GM18873 (cell line): ENCODE data around the gene PAX5.
"Not testable (repeated sequence)": the region's sequence is repeated elsewhere in the genome, so short reads cannot be mapped to it uniquely, and the experiment has no call there.

Experiments used
- ATAC-seq: cut with Tn5 transposase; IDR thresholded peaks from one replicate; pipeline ENCODE4 v1.9.1; 2021; ENCODE audit warnings: mild to moderate bottlenecking, moderate library complexity, moderate number of reproducible peaks; ENCODE audit not compliant: unreplicated experiment, low FRiP score

Gene PAX5

DNA sequence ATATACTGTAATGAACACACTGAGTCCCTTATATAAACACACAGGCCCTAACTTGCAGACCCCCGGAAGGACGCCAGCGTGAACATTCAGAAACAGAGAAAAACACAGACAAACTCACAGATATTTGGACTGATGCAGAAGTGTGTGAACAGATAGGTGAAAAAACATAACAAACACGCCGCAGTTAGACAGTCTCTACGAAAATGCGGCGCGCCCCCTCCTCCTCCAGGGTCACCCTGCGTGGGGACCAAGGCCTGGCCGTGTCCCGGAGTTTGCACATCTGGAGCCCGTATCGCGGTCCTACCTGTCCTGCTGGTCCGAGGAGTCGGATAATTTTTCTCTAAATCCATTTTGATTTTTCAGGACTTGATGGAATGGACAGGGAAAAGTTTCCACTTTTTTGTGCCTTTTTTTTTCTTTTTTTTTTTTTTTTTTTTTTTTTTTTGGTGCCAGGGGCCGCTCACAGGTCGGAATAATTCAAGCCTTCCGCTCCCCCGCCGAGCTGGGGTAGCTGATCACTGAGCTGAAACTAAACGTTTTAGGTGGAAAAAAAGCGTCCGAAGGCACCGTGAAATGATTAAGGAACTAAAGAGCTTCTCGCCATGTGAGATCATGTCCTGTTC, at the start of gene PAX5:
PAX5 (minus strand) TSS at position 587 of the 623 bp plus-strand sequence; CDS start at position 350, 237 bp downstream.
- no peak for ATAC-seq

DNA sequence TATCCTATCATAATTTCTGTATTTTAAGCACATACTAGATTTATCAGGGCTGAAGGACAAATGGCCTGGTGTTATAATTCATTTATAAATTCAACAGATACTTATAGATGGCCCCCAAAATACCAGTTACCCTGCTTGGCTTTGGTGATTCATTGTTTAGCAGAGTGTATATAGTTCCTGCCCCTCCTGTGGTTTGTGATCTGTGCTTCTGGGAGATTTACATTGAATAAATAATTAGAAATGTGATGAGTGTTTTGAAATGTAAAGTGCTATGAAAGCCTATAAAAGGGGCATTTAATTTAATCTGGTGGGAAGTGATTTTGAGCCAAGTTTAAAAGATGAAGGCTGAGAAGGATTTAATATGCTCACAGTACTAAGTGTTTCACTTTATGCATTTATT, 49.6 kb upstream of the PAX5 start:
- ATAC-seq: no peak

DNA sequence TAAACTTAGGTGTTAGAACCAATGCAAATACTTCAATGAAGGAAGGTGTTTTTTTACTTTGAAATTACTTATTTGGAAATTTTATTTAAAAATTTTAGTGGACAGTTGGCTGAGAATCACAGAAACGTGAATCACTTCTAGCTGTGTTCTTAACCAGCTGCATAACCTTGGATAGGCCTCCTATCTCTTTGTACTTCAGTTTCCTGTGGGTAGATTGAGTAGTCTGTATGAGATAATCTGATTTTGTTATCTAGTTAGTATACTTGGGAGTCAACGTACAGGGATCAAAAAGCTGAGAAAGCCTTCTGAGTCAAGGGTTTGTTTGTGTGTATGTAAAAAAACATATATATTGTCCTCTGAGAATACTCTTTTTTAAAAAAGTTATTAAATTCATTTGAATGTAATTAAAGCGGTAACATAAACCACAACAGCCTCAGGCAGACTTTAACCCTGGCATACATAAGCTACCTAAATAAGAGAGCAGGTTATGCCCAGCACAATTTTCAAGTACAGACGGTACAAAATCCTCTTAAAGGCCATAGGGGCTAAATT, 48.2 kb upstream of the PAX5 start:
- no peak for ATAC-seq

DNA sequence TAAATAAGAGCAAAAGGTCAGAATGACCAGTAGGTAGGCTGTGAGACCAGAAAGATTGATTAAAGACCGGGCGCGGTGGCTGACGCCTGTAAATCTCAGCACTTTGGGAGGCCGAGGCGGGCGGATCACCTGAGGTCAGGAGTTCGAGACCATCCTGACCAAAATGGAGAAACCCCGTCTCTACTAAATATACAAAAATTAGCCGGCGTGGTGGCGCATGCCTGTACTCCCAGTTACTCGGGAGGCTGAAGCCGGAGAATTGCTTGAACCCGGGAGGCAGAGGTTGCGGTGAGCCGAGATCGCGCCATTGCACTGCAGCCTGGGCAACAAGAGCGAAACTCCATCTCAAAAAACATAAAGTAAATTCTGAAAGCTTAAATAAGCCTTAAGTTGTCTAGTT, 47.4 kb upstream of the PAX5 start:
- not testable (repeated sequence) for ATAC-seq

DNA sequence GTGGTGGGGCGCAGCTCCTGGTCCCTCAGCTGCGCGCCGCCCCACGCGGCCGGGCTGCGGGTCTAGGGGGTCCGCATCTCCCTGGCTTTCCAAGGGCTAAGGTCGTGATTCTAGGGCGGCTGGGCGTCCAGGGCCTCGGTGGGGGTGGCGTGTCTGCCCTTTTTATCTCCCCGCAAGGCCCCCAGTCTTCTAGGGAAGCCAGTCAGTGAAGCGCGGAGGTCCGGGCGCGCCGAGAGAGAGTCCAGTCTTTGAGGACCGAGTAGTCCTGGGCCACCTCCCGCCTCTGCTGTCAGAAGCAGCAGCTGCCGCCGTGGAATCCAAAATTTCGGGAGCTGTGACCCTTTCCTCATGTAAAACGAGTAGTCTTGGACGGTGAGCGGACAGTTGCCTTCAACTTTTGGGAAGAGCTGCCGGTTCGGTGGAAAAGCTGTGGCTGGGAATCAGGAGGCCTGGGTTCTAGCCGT, 46.1 kb upstream of the PAX5 start:
- ATAC-seq: not testable (repeated sequence)

DNA sequence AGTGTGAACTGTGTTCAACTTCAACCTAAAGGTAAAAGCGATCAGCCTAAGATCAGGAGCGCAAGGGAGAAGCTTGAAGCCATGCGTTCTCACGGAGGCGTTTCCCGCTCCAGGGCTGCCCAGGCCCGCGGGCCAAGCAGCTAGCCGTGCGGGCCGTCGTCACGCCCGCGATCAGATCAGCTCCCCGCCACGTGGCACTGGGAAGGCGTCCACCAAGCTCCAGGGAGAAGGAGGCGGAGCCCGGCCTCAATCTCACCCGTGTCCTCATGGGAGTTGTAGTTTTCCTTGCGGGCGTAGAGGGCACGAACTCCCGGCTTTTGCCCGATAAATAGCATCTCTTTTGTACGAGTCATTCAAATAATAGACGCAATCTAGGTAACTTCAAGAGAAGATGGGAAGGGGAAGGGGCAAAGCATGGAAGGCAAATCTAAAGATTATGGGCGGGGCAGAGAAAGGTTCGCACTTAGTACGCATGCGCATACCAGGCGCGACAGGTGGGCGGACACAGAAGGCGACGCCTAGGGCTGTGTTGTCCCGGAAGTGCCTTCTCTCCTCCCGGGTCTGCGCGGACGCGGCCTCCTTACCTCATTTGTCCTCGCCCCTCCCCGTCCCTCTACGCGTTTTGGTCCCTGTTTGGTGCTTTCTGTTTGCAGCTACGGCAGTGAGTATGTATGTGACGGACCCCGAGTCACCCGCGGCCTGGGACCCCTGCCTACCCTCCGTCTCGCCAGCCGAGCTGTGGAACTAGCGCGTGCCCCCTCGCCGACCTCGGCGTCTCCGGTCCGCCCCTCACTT, 45.5 kb upstream of the PAX5 start:
- ATAC-seq: peak; percentile 51

DNA sequence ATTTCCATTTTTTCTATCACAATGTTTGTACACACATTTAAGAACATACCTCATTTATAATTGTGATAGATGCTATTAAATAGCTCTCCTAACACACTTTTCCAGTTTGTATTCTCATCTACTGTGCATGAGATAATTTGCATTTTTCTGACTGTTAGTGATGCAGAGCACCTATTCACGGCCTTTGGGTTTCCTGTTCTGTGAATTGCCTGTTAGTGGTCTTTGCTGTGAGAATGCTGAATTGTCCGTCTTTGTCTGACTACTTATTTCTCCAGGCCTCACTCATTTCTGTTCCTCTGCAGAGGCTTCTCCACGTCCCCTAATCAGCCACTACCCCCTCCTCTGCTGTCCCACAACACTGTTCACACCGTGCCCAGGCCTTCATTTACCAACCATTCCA, 40.7 kb upstream of the PAX5 start:
- ATAC-seq: not testable (repeated sequence)

DNA sequence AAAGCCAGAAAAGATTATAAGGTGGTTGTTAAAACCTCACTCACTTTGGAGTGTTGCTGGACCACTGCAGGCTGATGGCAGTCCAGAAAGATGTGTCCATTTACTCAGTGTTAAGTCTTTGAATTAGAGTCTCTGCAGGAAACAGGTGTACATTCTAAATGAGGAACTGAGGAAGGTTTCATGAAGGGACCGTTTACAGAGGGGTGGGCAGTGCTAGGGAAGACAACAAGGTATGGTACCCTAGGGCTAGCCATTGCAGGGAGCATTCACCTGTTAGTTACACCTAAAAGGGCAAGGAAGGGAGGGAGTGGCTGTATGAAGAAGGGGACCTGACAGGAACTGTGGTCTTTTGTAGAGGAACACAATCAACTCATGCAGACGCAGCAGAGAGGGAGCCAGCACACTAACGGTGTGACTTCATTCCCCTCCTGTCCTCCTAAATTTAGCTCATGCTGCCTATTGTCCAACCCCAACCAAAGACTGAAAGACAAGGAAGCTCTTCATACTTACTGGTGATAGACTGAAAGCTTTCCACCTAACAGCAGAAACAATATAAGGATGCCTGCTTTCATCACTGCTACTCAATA, 32.2 kb upstream of the PAX5 start:
- no peak for ATAC-seq

DNA sequence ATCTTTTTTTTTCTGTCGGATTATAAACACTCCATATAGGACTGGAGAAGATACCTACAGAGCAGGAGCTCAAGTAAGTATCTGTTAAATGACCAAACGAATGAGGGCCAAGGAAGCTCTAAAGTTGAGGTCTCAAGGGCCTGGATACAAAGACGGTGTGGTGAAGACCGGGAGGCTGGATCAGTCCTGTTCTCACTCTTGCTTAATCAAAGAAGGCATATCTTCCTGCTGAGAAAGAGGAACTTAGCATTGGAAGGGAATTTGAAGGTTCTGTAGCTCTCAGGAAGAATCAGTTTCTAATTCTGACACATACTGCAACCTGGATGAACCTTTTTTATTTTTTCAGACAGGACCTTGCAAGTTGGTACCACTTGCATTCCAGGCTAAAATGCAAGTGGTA, 28.3 kb upstream of the PAX5 start:
- no peak for ATAC-seq

DNA sequence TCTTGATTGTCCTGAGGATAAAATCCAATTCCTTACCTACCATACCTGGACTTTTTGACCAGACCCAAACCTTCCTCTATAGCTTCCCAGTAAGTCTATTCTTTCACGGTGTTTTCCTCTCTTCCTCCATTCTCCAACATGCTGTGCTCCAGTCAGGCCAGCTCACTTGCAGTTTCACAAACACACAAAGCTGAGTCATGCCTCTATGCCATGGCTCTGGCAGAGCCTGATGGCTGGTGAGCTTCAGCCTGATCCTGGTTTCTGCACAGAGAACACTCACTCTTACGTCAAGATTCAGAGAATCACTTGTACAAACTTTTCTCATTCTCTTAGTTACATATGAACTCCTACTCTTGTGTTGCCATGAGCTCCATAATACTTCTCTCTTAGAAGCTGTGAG, 27.7 kb upstream of the PAX5 start:
- no peak for ATAC-seq

DNA sequence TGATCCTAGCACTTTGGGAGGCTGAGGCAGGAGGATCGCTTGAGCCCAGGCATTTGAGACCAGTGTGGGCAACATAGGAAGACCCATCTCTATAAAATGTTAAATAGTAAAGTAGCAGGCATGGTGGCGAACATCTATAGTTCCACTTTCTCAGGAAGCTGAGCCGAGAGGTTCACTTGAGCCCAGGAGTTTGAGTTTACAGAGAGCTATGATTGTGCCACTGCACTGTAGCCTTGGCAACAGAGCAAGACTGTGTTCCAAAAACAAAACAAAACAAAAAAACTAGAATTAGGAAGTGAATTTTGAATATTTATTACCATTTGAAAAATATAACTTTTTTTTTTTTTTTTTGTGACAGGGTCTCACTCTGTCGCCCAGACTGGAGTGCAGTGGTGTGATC, 26.8 kb upstream of the PAX5 start:
- ATAC-seq: no peak

DNA sequence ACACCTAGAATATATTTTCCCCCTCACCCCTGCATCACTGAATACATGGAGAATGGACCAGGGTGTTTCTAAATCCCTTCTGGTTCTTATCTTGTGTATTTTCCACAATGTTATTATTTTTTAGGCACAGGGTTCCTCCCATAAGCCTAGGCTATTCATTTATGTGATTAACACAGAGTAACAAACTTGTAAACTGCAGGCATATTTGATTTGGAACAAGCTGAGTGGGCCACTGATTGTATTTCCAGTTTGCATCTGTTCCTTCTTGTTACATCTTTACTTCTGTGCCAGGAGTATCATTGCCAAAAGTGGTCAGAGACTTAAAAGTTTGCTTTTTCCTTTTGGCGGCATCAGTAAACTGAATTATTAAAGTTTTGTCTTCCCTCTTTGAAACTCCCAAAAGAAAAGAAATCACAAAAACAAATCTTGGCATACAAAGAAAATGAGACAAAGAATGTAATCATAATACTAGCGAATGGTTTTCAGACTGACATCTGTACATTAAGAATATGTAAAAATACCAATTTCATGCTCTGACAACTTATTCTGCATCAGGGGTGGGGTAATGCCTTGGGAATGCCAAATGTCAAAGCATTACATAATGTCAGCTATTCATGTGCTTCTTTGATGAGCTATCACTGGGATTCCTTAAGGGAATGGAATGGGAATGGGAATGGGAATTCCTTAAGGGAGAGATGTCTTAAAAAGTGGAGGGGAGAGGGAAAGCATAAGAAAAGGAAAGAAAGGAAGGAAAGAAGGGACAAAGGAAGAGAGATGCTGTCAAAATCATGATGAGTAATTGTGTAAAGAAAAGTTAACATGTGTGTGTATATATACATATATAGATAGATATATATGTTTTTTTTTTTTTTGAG, 22.2 kb upstream of the PAX5 start:
- ATAC-seq: no peak

DNA sequence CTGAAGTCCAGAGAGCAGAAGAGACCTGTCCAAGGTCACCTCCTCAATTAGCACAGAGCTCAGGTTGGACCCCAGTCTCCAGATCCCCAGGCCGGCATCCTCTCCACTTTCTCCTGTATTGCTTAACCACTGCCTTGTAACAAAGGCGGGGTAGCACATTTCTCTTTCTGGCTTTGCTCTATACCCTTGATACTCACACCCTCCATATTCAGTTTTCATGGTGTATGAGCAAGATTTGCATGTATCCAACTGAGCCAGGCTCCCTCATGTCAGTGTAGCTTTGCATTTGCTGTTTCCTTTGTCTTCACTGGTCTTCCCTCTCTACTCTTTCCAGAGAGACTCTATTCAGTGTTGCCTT, 20.3 kb upstream of the PAX5 start:
- not testable (repeated sequence) for ATAC-seq

DNA sequence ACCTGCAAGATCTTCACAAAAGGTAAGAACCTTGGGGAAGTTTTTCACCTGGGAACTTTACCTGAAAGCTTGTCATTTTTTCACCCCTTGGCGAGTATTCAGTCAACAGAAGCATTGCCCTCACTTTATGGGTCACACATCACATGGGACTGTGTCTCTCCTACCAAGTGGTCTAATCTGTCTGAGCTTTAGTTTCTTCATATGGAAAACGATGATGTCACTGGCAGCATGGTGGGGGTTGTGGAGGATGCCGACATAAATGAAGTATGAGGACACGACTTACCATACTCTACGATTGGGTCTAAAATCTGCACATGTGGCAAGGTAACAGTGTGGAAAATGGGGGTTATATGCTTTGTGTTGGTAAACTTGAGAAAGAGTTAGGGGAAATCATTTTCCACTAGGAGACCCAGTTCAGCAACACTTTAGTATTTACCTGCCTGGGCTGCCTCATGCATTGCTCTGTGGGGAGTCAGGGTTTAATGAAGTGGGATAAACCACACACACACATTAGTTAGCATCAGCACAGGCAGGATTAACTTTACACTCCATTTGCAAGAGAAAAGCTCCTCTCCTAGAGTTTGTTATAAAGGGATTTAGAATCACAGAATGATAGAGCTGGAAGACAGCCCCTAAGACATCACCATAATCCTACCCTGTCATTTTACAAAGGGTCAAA, 19.8 kb upstream of the PAX5 start:
- ATAC-seq: no peak

DNA sequence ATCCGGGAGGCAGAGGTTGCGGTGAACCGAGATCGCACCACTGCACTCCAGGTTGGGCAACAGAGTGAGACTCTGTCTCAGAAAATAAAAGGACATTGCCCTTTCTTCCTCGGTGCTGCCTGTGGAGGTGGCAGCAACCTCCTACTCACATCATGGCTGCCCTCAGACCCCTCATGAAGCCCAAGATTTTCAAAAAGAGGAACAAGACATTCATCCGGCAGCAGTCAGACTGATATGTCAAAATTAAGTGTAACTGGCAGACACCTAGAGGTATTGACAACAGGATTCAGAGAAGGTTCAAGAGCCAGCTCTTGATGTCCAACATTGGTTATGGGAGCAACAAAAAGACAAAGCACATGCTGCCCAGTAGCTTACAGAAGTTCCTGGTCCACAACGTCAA, 12.6 kb upstream of the PAX5 start:
- no peak for ATAC-seq

DNA sequence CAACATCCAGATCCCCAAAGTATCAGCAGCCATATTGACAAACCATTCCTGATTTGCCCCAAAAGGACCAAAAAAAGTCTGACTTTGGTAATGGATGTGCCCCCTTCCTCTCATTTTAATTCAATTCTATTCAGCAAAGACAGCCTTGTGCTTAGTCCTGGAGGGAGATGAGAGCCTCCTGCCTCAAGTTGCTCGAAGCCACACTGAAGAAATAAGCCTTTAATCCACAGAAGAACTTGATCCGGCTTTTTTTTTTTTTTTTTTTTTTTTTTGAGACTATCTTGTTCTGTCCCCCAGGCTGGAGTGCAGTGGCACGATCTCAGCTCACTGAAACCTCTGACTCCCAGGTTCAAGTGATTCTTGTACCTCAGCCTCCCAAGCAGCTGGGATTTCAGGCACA, 8.4 kb upstream of the PAX5 start:
- ATAC-seq: no peak

DNA sequence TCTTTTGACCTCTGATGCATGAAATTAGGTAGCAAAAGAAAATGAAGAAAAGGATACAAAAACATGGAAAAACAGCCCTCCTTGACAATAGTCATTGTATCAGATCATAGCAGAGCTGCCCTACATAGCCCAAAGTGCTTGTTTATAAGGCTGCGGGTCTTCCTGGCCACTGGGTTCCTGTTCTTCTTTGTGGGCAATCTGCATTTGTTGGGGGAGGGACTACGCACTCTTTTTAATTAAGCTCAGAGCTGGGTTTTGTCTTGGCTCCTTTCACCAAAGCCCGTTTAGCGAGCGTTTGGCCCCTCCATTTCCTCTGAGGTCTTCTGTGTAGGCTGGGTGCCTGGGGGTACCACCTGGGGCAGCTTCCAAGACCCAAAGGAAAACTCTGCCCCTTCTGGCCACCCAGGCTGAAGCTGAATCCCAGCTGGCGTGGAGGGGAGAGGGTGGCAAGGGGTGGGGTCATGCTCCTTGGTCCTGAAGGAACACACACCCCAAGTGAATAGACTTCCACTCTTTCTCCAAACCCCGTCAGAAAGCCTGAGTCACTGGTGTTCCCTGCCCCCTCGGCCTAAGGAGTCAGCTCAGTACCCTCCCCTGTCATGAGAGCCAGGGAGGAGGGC, 6.5 kb upstream of the PAX5 start:
- no peak for ATAC-seq

DNA sequence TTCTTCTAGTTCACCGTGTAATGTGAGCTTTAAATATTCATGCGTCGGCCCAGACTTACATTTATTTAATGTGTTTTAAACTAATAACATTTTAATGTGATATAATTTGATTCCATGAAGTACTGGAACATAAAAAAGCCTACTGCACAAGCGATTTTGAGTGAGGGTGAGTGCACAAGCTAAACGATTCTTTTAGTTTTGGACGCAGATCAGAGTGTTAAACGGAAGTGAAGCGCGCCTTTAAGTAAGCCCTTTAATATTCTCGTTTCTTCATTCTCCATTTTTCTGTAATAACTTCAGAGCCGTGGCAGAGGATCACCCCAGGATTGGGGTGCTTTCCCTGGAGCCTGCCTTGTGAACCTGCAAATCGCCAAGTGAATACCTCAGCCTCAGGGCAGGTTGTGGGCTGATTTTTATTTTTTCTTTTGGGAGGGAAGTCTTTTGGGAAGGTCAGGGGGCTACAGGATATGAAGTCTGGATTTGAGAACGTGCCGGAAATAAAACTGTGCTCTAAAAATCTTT, 4.9 kb upstream of the PAX5 start:
- no peak for ATAC-seq

DNA sequence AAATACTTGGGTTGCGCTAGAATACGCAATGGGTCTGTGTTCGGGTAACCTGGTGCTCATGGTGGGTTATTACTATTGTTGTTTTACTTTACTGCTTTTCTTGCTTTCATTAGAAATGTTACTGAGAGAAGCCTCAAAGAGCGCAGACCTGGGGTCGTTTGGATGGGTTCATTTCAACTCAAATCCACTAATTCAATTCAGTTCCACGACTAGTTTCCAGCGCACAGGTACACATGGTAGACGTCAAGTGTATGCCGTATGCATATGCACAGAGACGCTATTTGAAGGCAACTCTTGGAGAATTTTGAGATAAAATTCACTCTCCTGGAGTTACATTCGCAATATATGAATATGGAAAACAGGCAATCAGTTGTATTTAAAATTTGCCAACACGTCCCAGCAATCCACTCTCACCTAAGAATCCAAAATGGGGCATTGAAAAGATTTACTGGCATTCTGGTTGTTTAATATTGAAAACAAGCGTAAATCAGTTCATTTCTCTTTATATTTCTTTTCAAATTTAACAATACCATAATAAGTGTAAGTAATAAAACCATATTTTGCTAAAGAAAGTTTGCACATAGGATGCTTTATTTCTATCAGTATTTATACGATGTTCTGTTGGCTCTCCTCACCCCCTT, 4.4 kb upstream of the PAX5 start:
- no peak for ATAC-seq
